OCI-LY1 (cell line): Measurements from ENCODE around the gene FGF14.

ENCODE experiments used
- H2AFZ ChIP-seq: fragments of 200-600 bp; sonication (generic), shearing (Covaris generic); 2 replicates; pipeline ENCODE4 v1.6.0; 2014; ENCODE audit warnings: antibody characterized with exemption, mild to moderate bottlenecking, low read length
- H3F3A ChIP-seq: fragments of 200-600 bp; sonication (generic), shearing (Covaris generic); 2 replicates; pipeline ENCODE4 v1.6.0; 2014; ENCODE audit warnings: mild to moderate bottlenecking, antibody characterized with exemption, low read length, moderate library complexity; ENCODE audit not compliant: insufficient read depth
- H3K27ac ChIP-seq: fragments of 200-600 bp; sonication (generic); 2 replicates; pipeline ENCODE4 v1.5.1; 2014; ENCODE audit warnings: low read length, mixed run types, mild to moderate bottlenecking, low read depth; ENCODE audit not compliant: poor library complexity, severe bottlenecking
- H3K27me3 ChIP-seq: fragments of 200-600 bp; sonication (generic); 2 replicates; pipeline ENCODE4 v1.6.0; 2014; ENCODE audit warnings: antibody characterized with exemption, mild to moderate bottlenecking, low read length, moderate library complexity; ENCODE audit not compliant: insufficient read depth
- H3K36me3 ChIP-seq: fragments of 200-600 bp; sonication (generic); 2 replicates; pipeline ENCODE4 v1.6.1; 2014; ENCODE audit warnings: mild to moderate bottlenecking, antibody characterized with exemption, low read length, moderate library complexity, mixed read lengths; ENCODE audit not compliant: insufficient read depth
- H3K4me1 ChIP-seq: fragments of 200-600 bp; sonication (generic); 2 replicates; pipeline ENCODE4 v1.5.1; 2014; ENCODE audit warnings: mild to moderate bottlenecking, low read length, moderate library complexity; ENCODE audit not compliant: insufficient read depth, severe bottlenecking
- H3K4me2 ChIP-seq: fragments of 200-600 bp; sonication (generic), shearing (Covaris generic); 2 replicates; pipeline ENCODE4 v1.6.1; 2014; ENCODE audit warnings: low read length
- H3K4me3 ChIP-seq: fragments of 200-600 bp; sonication (generic); 2 replicates; pipeline ENCODE4 v1.5.1; 2014; ENCODE audit warnings: low read length, low read depth, mild to moderate bottlenecking, mixed read lengths; ENCODE audit not compliant: poor library complexity, severe bottlenecking
- H3K79me2 ChIP-seq: fragments of 200-600 bp; shearing (Covaris generic); 2 replicates; pipeline ENCODE4 v1.6.1; 2016; ENCODE audit warnings: mixed run types, low read length, mixed read lengths; ENCODE audit not compliant: insufficient read depth
- H3K9ac ChIP-seq: fragments of 200-600 bp; sonication (generic), shearing (Covaris generic); 2 replicates; pipeline ENCODE4 v1.6.1; 2014; ENCODE audit warnings: mild to moderate bottlenecking, low read length, mixed read lengths
- H3K9me2 ChIP-seq: fragments of 200-600 bp; sonication (generic), shearing (Covaris generic); 2 replicates; pipeline ENCODE4 v1.6.1; 2014; ENCODE audit warnings: low read depth, mild to moderate bottlenecking, low read length, mixed read lengths
- H3K9me3 ChIP-seq: fragments of 200-600 bp; shearing (Covaris generic); 2 replicates; pipeline ENCODE4 v1.6.1; 2014; ENCODE audit warnings: low read length, mixed read lengths
- H4K20me1 ChIP-seq: fragments of 200-600 bp; sonication (generic), shearing (Covaris generic); 2 replicates; pipeline ENCODE4 v1.6.0; 2016; ENCODE audit warnings: mild to moderate bottlenecking, low read length; ENCODE audit not compliant: insufficient read depth
- CTCF ChIP-seq: fragments of 200-600 bp; sonication (generic), shearing (Covaris generic); IDR thresholded peaks from 2 replicates; pipeline ENCODE4 v1.5.1; 2017; ENCODE audit warnings: mild to moderate bottlenecking, antibody characterized with exemption, low read length, moderate library complexity, mixed read lengths
- EZH2 ChIP-seq: fragments of 200-600 bp; sonication (generic), shearing (Covaris generic); IDR thresholded peaks from 2 replicates; pipeline ENCODE4 v1.8.0; 2017; ENCODE audit warnings: borderline replicate concordance, mixed run types, mild to moderate bottlenecking, antibody characterized with exemption, low read length, moderate library complexity, mixed read lengths

Gene FGF14

DNA sequence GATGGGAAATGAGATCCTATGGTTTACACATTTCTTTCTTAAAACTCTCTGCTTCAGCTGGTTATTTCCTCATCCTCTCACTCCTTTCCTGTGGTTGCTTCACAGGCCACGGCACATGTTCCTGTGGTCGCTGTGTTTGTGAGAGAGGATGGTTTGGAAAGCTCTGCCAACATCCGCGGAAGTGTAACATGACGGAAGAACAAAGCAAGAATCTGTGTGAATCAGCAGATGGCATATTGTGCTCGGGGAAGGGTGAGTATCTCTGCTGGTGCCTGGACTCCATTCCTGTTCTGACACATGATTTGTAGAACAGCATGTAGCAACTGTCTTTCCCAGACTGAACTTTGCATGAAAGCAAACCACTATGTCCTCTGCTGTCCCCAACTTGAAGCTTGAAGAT is 695.2 kb downstream of the FGF14 start:
- no peaks in the 10 kb centered on the region for H3K79me2 ChIP-seq
- no peak overlapping the region for H3K27ac ChIP-seq
- H3K36me3 ChIP-seq, result no peaks in the 10 kb centered on the region
- H3K9me2 ChIP-seq, result no peaks in the 10 kb centered on the region
- H3F3A ChIP-seq, result no peaks in the 10 kb centered on the region
- no peaks in the 10 kb centered on the region for H3K9me3 ChIP-seq
- H3K27me3 ChIP-seq, result peaks cover 6% of the 10 kb centered on the region; the same call in 1 of the 2 replicates
- H3K4me3 ChIP-seq, result no peak overlapping the region
- no peaks in the 10 kb centered on the region for H3K4me1 ChIP-seq
- no peak overlapping the region for H3K9ac ChIP-seq
- H4K20me1 ChIP-seq, result no peaks in the 10 kb centered on the region
- no peak for TF ChIP-seq CTCF
- TF ChIP-seq EZH2, result no peak
- H3K4me2 ChIP-seq, result no peak overlapping the region
- no peak overlapping the region for H2AFZ ChIP-seq

- Histone ChIP-seq H4K20me1 (no peaks in the 10 kb centered on the region), H3K9me2 (no peaks in the 10 kb centered on the region), H3K4me3 (no peak overlapping the region), H3K4me1 (no peaks in the 10 kb centered on the region), H3K36me3 (no peaks in the 10 kb centered on the region), H3K79me2 (no peaks in the 10 kb centered on the region), H3K27ac (no peak overlapping the region), H2AFZ (no peak overlapping the region), H3K4me2 (no peak overlapping the region), H3F3A (no peaks in the 10 kb centered on the region), H3K9me3 (no peaks in the 10 kb centered on the region), H3K9ac (no peak overlapping the region), H3K27me3 (peaks cover 9% of the 10 kb centered on the region; the same call in 1 of the 2 replicates)
- TF ChIP-seq CTCF (no peak), EZH2 (no peak)
These were observed 698.0 kb downstream of the FGF14 start for GRCh38 chr13:101703838-101704237.

DNA sequence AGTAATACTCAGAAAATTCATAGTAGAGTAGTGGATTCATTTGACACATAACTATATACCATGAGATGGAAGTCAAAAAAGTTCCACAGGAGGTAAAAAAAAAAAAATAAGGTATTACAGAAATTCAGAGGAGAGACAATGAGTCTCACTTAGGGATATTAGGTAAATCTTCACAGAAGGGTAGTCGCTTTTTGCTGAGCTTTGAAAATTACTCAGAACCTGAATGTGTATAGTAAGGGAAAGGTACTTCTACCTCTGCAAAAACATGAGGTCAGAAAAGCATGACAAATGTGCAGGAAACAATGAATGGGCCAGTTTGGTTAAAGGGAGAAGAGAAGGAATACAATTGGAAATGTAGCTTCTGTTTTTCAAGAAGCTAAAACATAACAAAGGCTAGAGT is 698.8 kb downstream of the FGF14 start:
- Histone ChIP-seq H3K36me3 (no peaks in the 10 kb centered on the region), H3K4me1 (no peaks in the 10 kb centered on the region), H3K9me3 (no peaks in the 10 kb centered on the region)

More for the DNA sequence above, 698.8 kb downstream of the FGF14 start:
- H2AFZ ChIP-seq, result no peak overlapping the region
- no peak overlapping the region for H3K4me3 ChIP-seq
- H3K4me2 ChIP-seq, result no peak overlapping the region
- no peak overlapping the region for H3K27ac ChIP-seq
- no peaks in the 10 kb centered on the region for H3K79me2 ChIP-seq
- no peak overlapping the region for H3K9ac ChIP-seq
- no peaks in the 10 kb centered on the region for H3K9me2 ChIP-seq
- no peaks in the 10 kb centered on the region for H3F3A ChIP-seq
- peaks cover 9% of the 10 kb centered on the region; the same call in 1 of the 2 replicates for H3K27me3 ChIP-seq
- H4K20me1 ChIP-seq, result no peaks in the 10 kb centered on the region
- TF ChIP-seq CTCF (no peak), EZH2 (no peak)
